Spleen (tissue), 11 donors: Measurements from ENCODE around the gene SSUH2. TPM values are rescaled to one million over a fixed set of nuclear protein-coding genes. Genes with fewer than 3 reads are reported as not detected.
"Not testable (repeated sequence)": the region's sequence is repeated elsewhere in the genome, so short reads cannot be mapped to it uniquely, and the experiment has no call there.

Experiments used
- DNase-seq: peaks from one replicate; pipeline ENCODE4 v3.0.0-alpha.2; 2020
- H3K27ac ChIP-seq, 8 donors: fragments of 200-600 bp; sonication (generic) in 7 of 8; 1 replicate in 4 of 8; 2 replicates in 4 of 8; pipeline versions ENCODE4 v1.5.0 to v1.8.0; 2016 to 2021; ENCODE audit warnings: inconsistent platforms in 4 of 8, mild to moderate bottlenecking in 4 of 8, moderate library complexity in 1 of 8
- H3K27me3 ChIP-seq, 7 donors: fragments of 200-600 bp; sonication (generic) in 6 of 7; replicated peaks in 1 of 7; 1 replicate in 4 of 7; 2 replicates in 3 of 7; pipeline versions ENCODE4 v1.5.0 to v1.8.0; 2016 to 2021; ENCODE audit warnings: inconsistent platforms in 3 of 7, mild to moderate bottlenecking in 1 of 7
- H3K36me3 ChIP-seq, 6 donors: fragments of 200-600 bp; sonication (generic) in 5 of 6; 1 replicate in 4 of 6; 2 replicates in 2 of 6; pipeline versions ENCODE4 v1.5.0 to v1.8.0; 2016 to 2021; ENCODE audit warnings: inconsistent platforms in 2 of 6
- H3K4me1 ChIP-seq, 6 donors: fragments of 200-600 bp; sonication (generic) in 5 of 6; 1 replicate in 3 of 6; 2 replicates in 3 of 6; pipeline versions ENCODE4 v1.5.0 to v1.8.0; 2016 to 2021; ENCODE audit warnings: inconsistent platforms in 3 of 6
- H3K4me3 ChIP-seq, 8 donors: fragments of 200-600 bp; sonication (generic) in 7 of 8; 1 replicate in 4 of 8; 2 replicates in 4 of 8; pipeline versions ENCODE4 v1.5.0 to v1.8.0; 2016 to 2021; ENCODE audit warnings: inconsistent platforms in 4 of 8, mild to moderate bottlenecking in 4 of 8, moderate library complexity in 2 of 8
- H3K9me3 ChIP-seq, 8 donors: fragments of 200-600 bp; sonication (generic) in 7 of 8; 1 replicate in 4 of 8; 2 replicates in 4 of 8; pipeline versions ENCODE4 v1.5.0 to v1.8.0; 2016 to 2021; ENCODE audit warnings: inconsistent platforms in 4 of 8
- POLR2A ChIP-seq, 3 donors: fragments of 450-650 bp; IDR thresholded peaks; one replicate each; pipeline ENCODE4 v1.5.1; 2017; ENCODE audit warnings: antibody characterized with exemption in 3 of 3, mild to moderate bottlenecking in 1 of 3
- POLR2AphosphoS5 ChIP-seq, 3 donors: sonication (generic); formaldehyde crosslinking; IDR thresholded peaks; one replicate each; pipeline ENCODE4 v1.5.1; 2017; ENCODE audit warnings: antibody characterized with exemption in 3 of 3
- WGBS, 5 donors: extraction: QIAGEN DNeasy Blood & Tissue Kit in 3 of 5; methylation state at CpG; one replicate each; pipeline versions ENCODE4 v1.1.5 to v1.1.7; 2013 to 2018; 5-methylcytosine and 5-hydroxymethylcytosine counted together
- intact Hi-C: fragments of 100-400 bp; cut with DNase I; formaldehyde crosslinking; loops from one replicate; pipeline ENCODE4 v1.15.0; 2023; ENCODE audit warnings: low total_unique reads
- polyA plus RNA-seq, 3 donors: library from polyadenylated mRNA; stranded (reverse); fragments of 200-250 nt; gene quantifications; one replicate each; pipeline ENCODE4 v1.2.1, GENCODE V29; 2013
- total RNA-seq, 7 donors: library from RNA; depleted of rRNA in 3 of 7; stranded (reverse); fragments of >200 nt in 3 of 7; fragmentation: NEBNext Ultra II Directional in 4 of 7; extraction: Animal tissue kit (Norgen Biotek cat#: 25700) in 4 of 7; gene quantifications; one replicate each; pipeline versions ENCODE4 v1.1.0 to v1.2.1, GENCODE V29; 2016 to 2021
- TF ChIP-seq, protein P1 (sequence below), 11 experiments: fragments of 200-600 bp in 7 of 11; fragments of 450-650 bp in 4 of 11; sonication (generic) in 4 of 11; IDR thresholded peaks in 8 of 11; conservative IDR thresholded peaks in 3 of 11; 1 replicate in 7 of 11; 2 replicates in 4 of 11; pipeline versions ENCODE4 v1.4.0 to v1.8.0; 2016 to 2021; ENCODE audit warnings: antibody characterized with exemption in 11 of 11, inconsistent platforms in 4 of 11, mild to moderate bottlenecking in 1 of 11
- donor health status: healthy with polysubstance abuse.
- donor health status: DM: no; HTN: no; CAD: no; lungs with moderate emphysema.
- donor health status: DM: no; HTN: no; CAD: no.
- donor health status: Bipolar disorder and iron deficiency.
- donor health status: healthy.
- donor health status: DM: no; HTN: no; CAD: no.
- donor health status: DM: yes; HTN: yes; CAD: no.

SSUH2 gene
- total and polyA plus RNA-seq, 10 donors: 0.94 to 4.5 (median 1.7) TPM

- H3K36me3 ChIP-seq: peaks cover 0 to 6% (median 0%) of the 10 kb centered on the region in 6 donors
- H3K9me3 ChIP-seq: no peaks in the 10 kb centered on the region
- no peak for DNase-seq
- H3K4me1 ChIP-seq: no peaks in the 10 kb centered on the region
- intact Hi-C loops: no loop called here
- TF ChIP-seq, protein P1, sequence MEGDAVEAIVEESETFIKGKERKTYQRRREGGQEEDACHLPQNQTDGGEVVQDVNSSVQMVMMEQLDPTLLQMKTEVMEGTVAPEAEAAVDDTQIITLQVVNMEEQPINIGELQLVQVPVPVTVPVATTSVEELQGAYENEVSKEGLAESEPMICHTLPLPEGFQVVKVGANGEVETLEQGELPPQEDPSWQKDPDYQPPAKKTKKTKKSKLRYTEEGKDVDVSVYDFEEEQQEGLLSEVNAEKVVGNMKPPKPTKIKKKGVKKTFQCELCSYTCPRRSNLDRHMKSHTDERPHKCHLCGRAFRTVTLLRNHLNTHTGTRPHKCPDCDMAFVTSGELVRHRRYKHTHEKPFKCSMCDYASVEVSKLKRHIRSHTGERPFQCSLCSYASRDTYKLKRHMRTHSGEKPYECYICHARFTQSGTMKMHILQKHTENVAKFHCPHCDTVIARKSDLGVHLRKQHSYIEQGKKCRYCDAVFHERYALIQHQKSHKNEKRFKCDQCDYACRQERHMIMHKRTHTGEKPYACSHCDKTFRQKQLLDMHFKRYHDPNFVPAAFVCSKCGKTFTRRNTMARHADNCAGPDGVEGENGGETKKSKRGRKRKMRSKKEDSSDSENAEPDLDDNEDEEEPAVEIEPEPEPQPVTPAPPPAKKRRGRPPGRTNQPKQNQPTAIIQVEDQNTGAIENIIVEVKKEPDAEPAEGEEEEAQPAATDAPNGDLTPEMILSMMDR (IDR thresholded peaks at IDR 0.05 in 8 of 11, conservative IDR thresholded peaks at IDR 0.05 in 3 of 11): no peak
- TF ChIP-seq POLR2A (IDR thresholded peaks at IDR 0.05): no peak
- TF ChIP-seq POLR2AphosphoS5 (IDR thresholded peaks at IDR 0.05): no peak
- H3K27ac ChIP-seq: no peak overlapping the region
- WGBS, 5 donors: 77 to 89% (median 82%) methylated on average over 3 of the region's 3 CpGs
- H3K27me3 ChIP-seq: no peaks in the 10 kb centered on the region
- H3K4me3 ChIP-seq: no peak overlapping the region
Observed at GRCh38 chr3:8581373-8581772, 63.2 kb downstream of the SSUH2 start.

- H3K4me3 ChIP-seq, H3K4me1 ChIP-seq, H3K27me3 ChIP-seq, intact Hi-C loops, H3K27ac ChIP-seq, DNase-seq, H3K9me3 ChIP-seq, H3K36me3 ChIP-seq: not testable (repeated sequence)
- 68 to 92% (median 74%) methylated on average over 5 of the region's 5 CpGs for WGBS, 5 donors
Observed at GRCh38 chr3:8580434-8580833, 64.2 kb downstream of the SSUH2 start.

DNA sequence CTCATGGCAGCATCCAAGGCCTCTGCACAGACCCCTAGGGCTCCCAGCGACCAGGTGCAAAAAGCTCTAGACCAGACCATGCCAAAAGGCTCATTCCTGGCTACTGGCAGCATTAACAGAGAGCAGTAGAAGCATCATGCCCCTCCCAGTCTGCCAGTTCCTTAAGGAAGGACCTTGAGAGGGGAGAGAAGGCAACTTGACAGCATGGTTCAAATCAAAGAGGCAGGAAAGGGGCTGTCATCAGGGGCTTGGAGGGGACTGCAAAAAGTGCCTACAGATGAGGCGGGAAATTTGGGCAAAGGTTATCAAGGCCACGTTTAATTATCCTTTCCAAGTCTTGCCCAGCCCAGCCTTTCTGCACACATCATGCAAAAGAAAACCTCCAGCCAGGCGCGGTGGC, 64.7 kb downstream of the SSUH2 start:
- peaks cover 0 to 3% (median 0%) of the 10 kb centered on the region in 6 donors for H3K4me1 ChIP-seq
- peaks cover 0 to 9% (median 0%) of the 10 kb centered on the region in 6 donors for H3K36me3 ChIP-seq
- H3K4me3 ChIP-seq: no peak overlapping the region
- TF ChIP-seq, protein P1 (IDR thresholded peaks at IDR 0.05 in 8 of 11, conservative IDR thresholded peaks at IDR 0.05 in 3 of 11): no peak
- WGBS, 5 donors: 64 to 87% (median 80%) methylated on average over 5 of the region's 5 CpGs
- no peaks in the 10 kb centered on the region for H3K27me3 ChIP-seq
- no peak overlapping the region for H3K27ac ChIP-seq
- intact Hi-C loops: no loop called here
- H3K9me3 ChIP-seq: no peaks in the 10 kb centered on the region
- DNase-seq: no peak

DNA sequence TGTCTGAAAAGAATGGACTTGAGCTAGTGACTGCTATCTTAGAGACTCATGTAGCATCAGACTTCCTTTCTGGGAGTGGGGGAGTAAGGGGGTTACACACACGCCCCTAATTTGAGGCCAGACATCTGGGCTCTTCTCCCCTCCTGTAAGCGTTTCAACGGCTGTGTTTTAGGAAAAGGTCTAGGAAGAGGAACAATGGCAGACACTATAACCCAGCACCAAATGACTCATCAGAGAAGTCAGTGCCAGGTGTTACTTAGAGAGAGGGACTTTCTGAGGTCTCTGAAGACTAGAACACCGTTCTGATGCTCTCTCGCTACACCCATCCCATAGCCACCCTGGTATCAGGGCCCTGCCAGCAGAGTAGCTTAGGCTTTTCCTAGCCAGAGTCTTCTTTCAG, 65.5 kb downstream of the SSUH2 start:
- Histone ChIP-seq H3K36me3 (peaks cover 0 to 9% (median 0%) of the 10 kb centered on the region in 6 donors), H3K4me1 (peaks cover 0 to 6% (median 1%) of the 10 kb centered on the region in 6 donors), H3K27me3 (no peaks in the 10 kb centered on the region), H3K4me3 (no peak overlapping the region), H3K9me3 (no peaks in the 10 kb centered on the region), H3K27ac (no peak overlapping the region)
- 25 to 42% (median 36%) methylated on average over 5 of the region's 5 CpGs for WGBS, 5 donors
- no peak for DNase-seq
- intact Hi-C loops: no loop called here
- TF ChIP-seq, protein P1 (IDR thresholded peaks at IDR 0.05 in 8 of 11, conservative IDR thresholded peaks at IDR 0.05 in 3 of 11): no peak
- no peak for TF ChIP-seq POLR2A (IDR thresholded peaks at IDR 0.05)
- TF ChIP-seq POLR2AphosphoS5 (IDR thresholded peaks at IDR 0.05): no peak

- 80 to 88% (median 83%) methylated on average over 4 of the region's 4 CpGs for WGBS, 5 donors
- no peaks in the 10 kb centered on the region for H3K9me3 ChIP-seq
- no peak overlapping the region for H3K27ac ChIP-seq
- H3K36me3 ChIP-seq: peaks cover 0 to 9% (median 0%) of the 10 kb centered on the region in 6 donors
- peaks cover 0 to 14% (median 5%) of the 10 kb centered on the region in 6 donors for H3K4me1 ChIP-seq
- TF ChIP-seq, protein P1 (IDR thresholded peaks at IDR 0.05 in 8 of 11, conservative IDR thresholded peaks at IDR 0.05 in 3 of 11): no peak
- no peak for DNase-seq
- intact Hi-C loops: no loop called here
- no peak overlapping the region for H3K4me3 ChIP-seq
- no peaks in the 10 kb centered on the region for H3K27me3 ChIP-seq
Observed at GRCh38 chr3:8578282-8578681, 66.3 kb downstream of the SSUH2 start.
